SK-N-SH treated with all-trans-retinoic acid at 6 μM for 48 hours (cell line): ENCODE results near the gene SPTSSB.

Experiments
- CREB5 ChIP-seq: fragments of 250-450 bp; sonication (Bioruptor Pico); IDR thresholded peaks from 2 replicates; pipeline ENCODE4 v1.5.1; 2020; ENCODE audit warnings: low read depth, mild to moderate bottlenecking, moderate library complexity
- POU6F1 ChIP-seq: fragments of 250-450 bp; sonication (Bioruptor Pico); IDR thresholded peaks from 2 replicates; pipeline ENCODE4 v1.8.0; 2021; ENCODE audit warnings: low read depth, mild to moderate bottlenecking, moderate library complexity, borderline replicate concordance
- RARB ChIP-seq: fragments of 250-450 bp; sonication (Bioruptor Pico); IDR thresholded peaks from 2 replicates; pipeline ENCODE4 v1.8.0; 2021; ENCODE audit warnings: mild to moderate bottlenecking, moderate library complexity
- ZC3H10 ChIP-seq: fragments of 250-450 bp; sonication (Bioruptor Pico); IDR thresholded peaks from 2 replicates; pipeline ENCODE4 v1.5.1; 2021; ENCODE audit warnings: mild to moderate bottlenecking, moderate library complexity
- ZFP3 ChIP-seq: fragments of 250-450 bp; sonication (Bioruptor Pico); IDR thresholded peaks from 2 replicates; pipeline ENCODE4 v1.5.0; 2020; ENCODE audit warnings: mild to moderate bottlenecking, moderate library complexity
- ZNF70 ChIP-seq: fragments of 450-650 bp; formaldehyde crosslinking; IDR thresholded peaks from 2 replicates; pipeline ENCODE4 v1.5.0; 2020; ENCODE audit warnings: mild to moderate bottlenecking, moderate library complexity

- TF ChIP-seq ZFP3, result no peak
- TF ChIP-seq CREB5 (CRISPR knock-in tag), result no peak
- no peak for TF ChIP-seq RARB (CRISPR knock-in tag)
- no peak for TF ChIP-seq ZNF70
- no peak for TF ChIP-seq ZC3H10
- TF ChIP-seq POU6F1, result no peak
Measured at GRCh38 chr3:161339517-161340500, 31.5 kb downstream of the SPTSSB start.
